Activated T-cell treated with anti-CD3 and anti-CD28 coated beads for 48 hours (primary cell): ENCODE measurements around the gene RRP36.

ENCODE experiments used
- DNase-seq: peaks from one replicate; pipeline ENCODE4 v3.0.0-alpha.2; 2020; ENCODE audit warnings: low read depth

Gene RRP36

GRCh38 chr6:43070028-43070632 lies 48.7 kb downstream of the RRP36 start:
- DNase-seq, result no peak

DNA sequence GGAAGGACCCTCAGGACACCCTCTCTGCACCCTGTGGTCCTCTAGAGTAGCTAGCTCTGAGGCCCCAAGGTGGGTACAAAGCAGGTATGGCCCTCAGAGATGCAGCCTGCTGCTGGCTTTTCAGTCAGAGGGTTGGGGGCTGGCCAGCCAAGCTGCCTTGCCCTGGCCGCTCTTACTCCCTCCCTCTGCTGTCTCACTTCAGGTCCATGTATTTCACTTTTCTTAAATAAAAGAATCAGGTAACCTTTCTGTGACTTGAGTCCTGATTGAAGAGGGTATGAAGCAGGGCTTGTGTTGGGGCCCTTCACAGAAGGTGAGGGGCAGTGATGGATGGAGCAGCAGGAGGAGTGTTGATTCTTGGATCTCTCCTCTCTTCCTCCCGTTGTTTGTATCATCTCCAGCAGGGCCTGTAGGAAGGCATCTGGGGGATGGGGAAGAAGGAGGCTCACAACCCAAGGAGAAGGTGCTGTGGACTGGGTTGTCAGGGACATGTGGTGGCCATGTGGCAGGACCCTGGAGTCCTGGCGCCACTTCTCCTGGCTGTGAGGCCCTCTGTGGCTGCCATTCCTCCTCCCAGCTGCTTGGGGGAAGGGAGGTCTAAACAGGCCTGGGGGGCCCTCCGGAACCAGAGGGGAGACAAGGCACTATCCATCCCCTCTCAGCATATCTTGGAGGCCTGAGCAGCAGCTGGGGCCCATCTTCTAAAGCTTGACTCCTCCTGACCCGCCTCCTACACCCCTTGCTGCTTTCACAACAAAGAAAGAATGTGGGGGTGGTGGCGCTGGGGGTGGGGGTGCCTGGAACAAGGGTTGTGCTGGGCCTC lies 53.6 kb downstream of the RRP36 start:
- DNase-seq, result no peak

DNA sequence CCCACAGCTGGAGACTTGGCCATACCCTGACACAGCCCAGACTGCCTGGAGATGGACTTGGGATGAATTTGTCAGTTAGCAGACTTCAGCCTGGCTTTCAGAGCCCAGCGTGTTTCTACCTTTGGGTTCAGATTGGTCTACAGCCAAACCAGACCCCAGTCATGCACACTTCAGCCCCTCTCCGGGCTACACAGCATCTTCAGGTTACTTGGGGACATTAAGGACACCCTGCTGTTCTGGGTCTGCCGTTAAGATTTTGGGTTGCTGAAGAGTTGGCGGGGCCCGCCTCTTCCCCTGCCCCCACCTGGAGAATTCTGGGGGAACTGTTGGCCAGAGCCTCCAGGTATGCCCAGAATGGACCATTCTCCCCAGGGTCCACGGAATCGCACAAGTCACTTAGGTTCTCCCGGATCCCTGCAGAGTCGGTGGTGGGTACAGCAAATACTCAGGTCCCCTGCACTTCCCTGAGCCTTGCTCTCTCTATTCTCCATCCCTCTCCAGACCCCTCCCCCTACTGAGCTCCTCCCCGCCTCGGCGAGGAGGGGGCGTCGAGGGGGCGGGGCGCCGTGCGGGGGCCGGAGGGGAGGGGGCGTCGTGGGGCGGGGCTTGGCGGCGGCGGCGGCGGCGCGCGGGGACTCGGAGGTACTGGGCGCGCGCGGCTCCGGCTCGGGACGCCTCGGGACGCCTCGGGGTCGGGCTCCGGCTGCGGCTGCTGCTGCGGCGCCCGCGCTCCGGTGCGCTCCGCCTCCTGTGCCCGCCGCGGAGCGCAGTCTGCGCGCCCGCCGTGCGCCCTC lies 54.4 kb downstream of the RRP36 start, which contains the start of gene PTK7:
TSS of gene PTK7 (plus strand) at position 645 of the 794 bp plus-strand sequence. CDS start 175 bp downstream, outside the sequence.
- peak; percentile 38 for DNase-seq

- DNase-seq, result no peak
Observed at GRCh38 chr6:43076464-43077332, 55.3 kb downstream of the RRP36 start.

DNA sequence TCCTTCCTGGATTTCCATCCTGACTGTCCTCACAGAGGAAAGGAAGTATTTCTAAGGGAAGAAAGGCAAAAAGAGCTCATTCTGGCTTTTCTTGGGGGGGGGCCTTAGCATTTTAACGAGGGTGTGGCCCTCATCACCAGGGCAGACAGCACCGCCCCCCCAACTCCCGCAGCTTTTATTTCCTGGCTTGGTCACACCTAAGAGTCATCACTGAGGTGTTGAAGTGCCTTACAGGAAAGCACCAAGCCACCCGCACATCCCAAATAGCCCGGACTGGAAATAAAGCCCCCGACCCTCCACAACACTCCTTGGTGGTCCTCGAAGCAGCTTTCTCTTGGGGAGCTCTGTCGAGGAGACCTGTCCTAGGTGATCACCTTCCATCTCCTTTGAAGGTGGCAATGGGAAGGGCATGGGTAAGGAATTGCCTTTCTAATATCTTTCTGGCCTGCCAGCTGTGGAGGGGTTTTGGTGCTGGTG lies 55.9 kb downstream of the RRP36 start:
- DNase-seq, result no peak

- no peak for DNase-seq
Observed at GRCh38 chr6:43077981-43078511, 56.6 kb downstream of the RRP36 start.

DNA sequence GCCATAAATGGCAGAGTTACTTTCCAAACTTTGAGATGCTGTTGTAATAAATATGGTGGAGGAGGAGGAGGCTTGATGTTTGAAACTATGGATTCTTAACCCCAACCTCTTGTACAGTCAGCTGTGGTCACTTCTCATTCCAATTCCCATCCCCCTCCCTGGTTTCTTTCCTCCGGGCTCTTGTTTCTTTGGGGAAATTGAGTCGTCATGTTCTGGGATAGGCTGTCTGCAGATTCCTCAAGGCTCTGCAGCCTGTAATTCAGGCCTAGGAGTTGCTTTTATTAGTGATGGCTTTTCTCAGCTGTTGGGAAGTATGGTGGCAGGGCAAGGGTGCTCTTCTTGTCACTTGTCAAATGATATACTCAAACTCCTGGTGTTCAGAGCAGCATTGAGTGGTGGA lies 57.3 kb downstream of the RRP36 start:
- no peak for DNase-seq
